Esophagus squamous epithelium (tissue), 5 donors: ENCODE data around the gene BANP. TPM values are rescaled to one million over a fixed set of nuclear protein-coding genes. Genes with fewer than 3 reads are reported as not detected.
"Not testable (repeated sequence)": the region's sequence is repeated elsewhere in the genome, so short reads cannot be mapped to it uniquely, and the experiment has no call there.

Experiments
- DNase-seq: peaks from one replicate; lab custom pipeline; 2025; lab: John Stamatoyannopoulos, UW
- H3K27ac ChIP-seq, 4 donors: fragments of 200-600 bp; sonication (generic); one replicate each; pipeline ENCODE4 v1.5.1; 2016 to 2019; ENCODE audit warnings: mild to moderate bottlenecking in 1 of 4
- H3K27me3 ChIP-seq, 4 donors: fragments of 200-600 bp; sonication (generic); 1 replicate in 3 of 4; 2 replicates in 1 of 4; pipeline versions ENCODE4 v1.5.1 to v1.6.0; 2017 to 2021; ENCODE audit warnings: antibody characterized with exemption in 1 of 4
- H3K36me3 ChIP-seq, 3 donors: fragments of 200-600 bp; sonication (generic); one replicate each; pipeline ENCODE4 v1.5.1; 2016 to 2019
- H3K4me1 ChIP-seq, 3 donors: fragments of 200-600 bp; sonication (generic); one replicate each; pipeline ENCODE4 v1.5.1; 2017 to 2019
- H3K4me3 ChIP-seq, 4 donors: fragments of 200-600 bp; sonication (generic); 1 replicate in 3 of 4; 2 replicates in 1 of 4; pipeline ENCODE4 v1.5.1; 2016 to 2019; ENCODE audit warnings: mild to moderate bottlenecking in 2 of 4, moderate library complexity in 1 of 4
- H3K9me3 ChIP-seq, 3 donors: fragments of 200-600 bp; sonication (generic); one replicate each; pipeline ENCODE4 v1.5.1; 2016 to 2019
- CTCF ChIP-seq, 6 experiments: fragments of 450-650 bp in 4 of 6; fragments of 200-600 bp in 2 of 6; sonication (generic) in 2 of 6; IDR thresholded peaks; one replicate each; pipeline ENCODE4 v1.5.1; 2016 to 2019; ENCODE audit warnings: antibody characterized with exemption in 6 of 6, mild to moderate bottlenecking in 4 of 6, moderate library complexity in 4 of 6
- POLR2A ChIP-seq, 4 donors: fragments of 450-650 bp; IDR thresholded peaks; one replicate each; pipeline ENCODE4 v1.6.1; 2017; ENCODE audit warnings: antibody characterized with exemption in 4 of 4, mild to moderate bottlenecking in 4 of 4, moderate library complexity in 3 of 4
- WGBS, 2 donors: methylation state at CpG; one replicate each; pipeline ENCODE4 v1.1.5; 2018; 5-methylcytosine and 5-hydroxymethylcytosine counted together
- intact Hi-C: fragments of 100-400 bp; cut with DNase I; formaldehyde crosslinking; loops from one replicate; pipeline ENCODE4 v1.15.0; 2022
- total RNA-seq, 4 donors: library from RNA; depleted of rRNA; stranded (reverse); fragments of >200 nt; gene quantifications; one replicate each; pipeline ENCODE4 v1.1.0, GENCODE V29; 2016
- donor health status: DM: yes; HTN: yes; CAD: no.

BANP gene
- total RNA-seq, 4 donors from 2014 or later: 13.8 to 19.9 (median 14.1) TPM

DNA sequence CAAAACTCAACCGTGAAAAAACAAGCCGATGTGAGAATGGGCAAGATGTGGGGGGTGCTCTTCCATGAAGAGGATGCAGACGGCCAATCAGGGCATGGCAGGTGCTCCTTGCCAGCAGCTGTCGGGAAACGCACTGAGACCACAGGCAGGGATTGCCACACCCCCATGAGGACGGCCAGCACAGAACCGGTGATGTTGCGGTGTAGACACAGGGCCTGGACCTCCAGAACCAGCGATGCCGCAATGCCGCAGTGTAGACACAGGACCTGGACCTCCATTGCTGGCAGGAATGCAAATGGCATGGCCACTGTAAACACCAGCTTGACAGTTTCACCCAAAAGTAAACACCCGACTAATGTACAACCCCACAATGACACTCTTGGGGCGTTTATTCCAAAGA, 164.9 kb downstream of the BANP start:
- 68 to 77% methylated on average over 6 to 10 of the region's 13 CpGs for WGBS, 2 donors
- Histone ChIP-seq H3K36me3 (no peaks in the 10 kb centered on the region), H3K4me1 (peaks cover 0 to 10% (median 3%) of the 10 kb centered on the region in 3 donors), H3K9me3 (no peaks in the 10 kb centered on the region), H3K4me3 (no peak overlapping the region), H3K27me3 (peaks cover 0 to 78% (median 0%) of the 10 kb centered on the region in 4 donors), H3K27ac (no peak overlapping the region)
- DNase-seq: no peak
- no peak for TF ChIP-seq POLR2A (IDR thresholded peaks at IDR 0.05)
- no peak for TF ChIP-seq CTCF (IDR thresholded peaks at IDR 0.05)
- intact Hi-C loops: no loop called here

DNA sequence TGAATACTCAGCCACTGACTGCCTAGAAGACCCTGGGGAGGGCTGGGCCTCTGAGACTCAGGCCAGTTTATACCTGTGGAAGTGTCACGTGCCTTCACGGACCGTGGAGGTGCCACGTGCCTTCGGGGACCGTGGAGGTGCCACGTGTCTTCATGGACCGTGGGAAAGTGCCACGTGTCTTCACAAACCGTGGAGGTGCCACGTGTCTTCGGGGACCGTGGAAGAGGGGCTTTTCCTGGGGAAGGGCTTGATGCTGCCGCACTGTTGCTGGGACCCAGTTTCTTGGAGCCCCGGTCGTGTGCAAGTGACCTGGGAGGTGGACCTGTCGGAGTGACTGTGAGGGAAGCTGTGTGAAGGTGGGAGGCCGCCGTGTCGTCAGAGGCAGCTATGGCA, 166.2 kb downstream of the BANP start:
- 96 to 100% methylated on average over 1 to 14 of the region's 20 CpGs for WGBS, 2 donors
- intact Hi-C loops: no loop called here
- H3K9me3 ChIP-seq: no peaks in the 10 kb centered on the region
- H3K27me3 ChIP-seq: peaks cover 0 to 72% (median 0%) of the 10 kb centered on the region in 4 donors
- no peak overlapping the region for H3K27ac ChIP-seq
- no peak for TF ChIP-seq CTCF (IDR thresholded peaks at IDR 0.05)
- H3K4me1 ChIP-seq: peaks cover 0 to 10% (median 3%) of the 10 kb centered on the region in 3 donors
- no peak overlapping the region for H3K4me3 ChIP-seq
- DNase-seq: no peak
- H3K36me3 ChIP-seq: no peaks in the 10 kb centered on the region

DNA sequence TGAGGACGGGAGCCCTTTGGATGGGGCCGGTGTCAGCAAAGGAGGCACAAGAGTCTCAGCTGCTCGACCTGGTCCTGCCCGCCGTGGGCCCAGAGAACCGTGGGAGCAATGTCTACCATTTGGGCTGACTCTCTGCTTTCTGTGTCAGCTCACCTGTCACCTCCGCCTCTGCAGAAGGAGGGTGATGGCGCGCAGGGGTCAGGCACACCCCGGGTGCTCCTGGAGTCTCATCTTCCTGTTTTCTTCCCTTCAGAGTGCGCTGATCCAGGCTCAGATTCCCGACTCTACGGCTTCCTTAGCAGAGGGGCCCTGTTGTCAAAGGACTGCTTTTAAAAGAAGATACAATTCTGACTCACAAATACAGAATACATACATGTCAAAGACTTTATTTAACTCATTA, 167.1 kb downstream of the BANP start:
- H3K9me3 ChIP-seq: no peaks in the 10 kb centered on the region
- peak overlapping the region in 2 of 4 donors; percentile 21 to 55 for H3K27ac ChIP-seq
- peaks cover 0 to 10% (median 3%) of the 10 kb centered on the region in 3 donors for H3K4me1 ChIP-seq
- no peak for TF ChIP-seq CTCF (IDR thresholded peaks at IDR 0.05)
- TF ChIP-seq POLR2A (IDR thresholded peaks at IDR 0.05): no peak
- WGBS, 2 donors: 33 to 53% methylated on average over 7 of the region's 13 CpGs
- no peak overlapping the region for H3K4me3 ChIP-seq
- DNase-seq: no peak
- peaks cover 0 to 70% (median 0%) of the 10 kb centered on the region in 4 donors for H3K27me3 ChIP-seq
- intact Hi-C loops: no loop called here
- H3K36me3 ChIP-seq: no peaks in the 10 kb centered on the region

GRCh38 chr16:88118852-88119741, 167.9 kb downstream of the BANP start:
- intact Hi-C loops, H3K36me3 ChIP-seq, H3K4me3 ChIP-seq, H3K9me3 ChIP-seq, DNase-seq: not testable (repeated sequence)
- WGBS, 2 donors: 18 to 21% methylated on average over 19 to 20 of the region's 28 CpGs
- peaks cover 0 to 64% (median 0%) of the 10 kb centered on the region in 4 donors for H3K27me3 ChIP-seq
- peaks cover 0 to 10% (median 3%) of the 10 kb centered on the region in 3 donors for H3K4me1 ChIP-seq
- H3K27ac ChIP-seq: peak overlapping the region in 2 of 4 donors; percentile 66 to 70

- not testable (repeated sequence) for DNase-seq
- WGBS, 2 donors: 69 to 82% methylated on average over 14 to 23 of the region's 49 CpGs
These were observed 168.9 kb downstream of the BANP start for GRCh38 chr16:88119881-88120751.

More at GRCh38 chr16:88119881-88120751, 168.9 kb downstream of the BANP start:
- H3K9me3 ChIP-seq, H3K36me3 ChIP-seq, H3K4me3 ChIP-seq, intact Hi-C loops: not testable (repeated sequence)
- Histone ChIP-seq H3K27me3 (peaks cover 0 to 56% (median 0%) of the 10 kb centered on the region in 4 donors), H3K4me1 (peaks cover 0 to 10% (median 3%) of the 10 kb centered on the region in 3 donors), H3K27ac (peak overlapping the region in 2 of 4 donors; percentile 66 to 70)
